Endothelial cell of umbilical vein (primary cell): Measurements from ENCODE around the gene CAMTA1. TPM values are rescaled to one million over a fixed set of nuclear protein-coding genes. Genes with fewer than 3 reads are reported as not detected.

Experiments
- BruUV-seq: library from RNA; stranded (reverse); fragments of 400-500 nt; replicated peaks from 2 replicates; lab custom pipeline; 2021; lab: Mats Ljungman, UMichigan
- CTCF ChIA-PET: fragments of 300-600, 350-600 bp; sonication (Branson Sonifier 250); formaldehyde crosslinking; loops from one replicate; lab custom pipeline; 2021; ENCODE audit warnings: antibody characterized with exemption, inconsistent platforms; lab: Charles Lee
- POLR2A ChIA-PET: fragments of 300-600, 350-600 bp; sonication (Branson Sonifier 250); formaldehyde crosslinking; loops from one replicate; lab custom pipeline; 2021; ENCODE audit warnings: antibody characterized with exemption, inconsistent platforms; lab: Charles Lee
- DNase-seq: peaks from one replicate; pipeline ENCODE4 v3.0.0-alpha.2; 2011; ENCODE audit warnings: low read depth, low spot score
- FAIRE-seq: peaks from 2 replicates; lab custom pipeline; 2011; peaks lifted over from hg19 to GRCh38; lab: Jason Lieb, UNC
- H2AFZ ChIP-seq: 2 replicates; pipeline ENCODE4 v1.6.0; 2012; ENCODE audit warnings: low read depth, low read length, control low read depth, inconsistent platforms
- H3K27ac ChIP-seq: 2 replicates; pipeline ENCODE4 v1.5.1; 2011; ENCODE audit warnings: low read depth, mild to moderate bottlenecking, control low read depth, low read length, moderate library complexity; ENCODE audit not compliant: insufficient read depth
- H3K27me3 ChIP-seq, 2 experiments: 2 replicates each; pipeline versions ENCODE4 v1.6.0 to v1.6.1; 2011; ENCODE audit warnings: low read length in 2 of 2, mixed read lengths in 1 of 2; ENCODE audit not compliant: control insufficient read depth in 2 of 2, insufficient read depth in 2 of 2
- H3K36me3 ChIP-seq, 2 experiments: 2 replicates in 1 of 2; 3 replicates in 1 of 2; pipeline ENCODE4 v1.5.1; 2011; ENCODE audit warnings: low read length in 2 of 2, mild to moderate bottlenecking in 1 of 2, moderate library complexity in 1 of 2; ENCODE audit not compliant: control insufficient read depth in 2 of 2, insufficient read depth in 2 of 2; ENCODE audit errors: extremely low read depth in 1 of 2
- H3K4me1 ChIP-seq: 3 replicates; pipeline ENCODE4 v1.5.1; 2011; ENCODE audit warnings: mild to moderate bottlenecking, low read length; ENCODE audit not compliant: control insufficient read depth, insufficient read depth; ENCODE audit errors: extremely low read depth
- H3K4me2 ChIP-seq: 2 replicates; pipeline ENCODE4 v1.6.1; 2011; ENCODE audit warnings: low read length, control low read depth, mixed read lengths; ENCODE audit not compliant: insufficient read depth
- H3K4me3 ChIP-seq, 3 experiments: fragments of 200-600 bp in 1 of 3; sonication (generic), shearing (Covaris generic) in 1 of 3; replicated peaks in 1 of 3; 2 replicates each; pipeline ENCODE4 v1.5.1; 2011 to 2016; ENCODE audit warnings: control low read depth in 3 of 3, low read length in 3 of 3, mild to moderate bottlenecking in 2 of 3, inconsistent platforms in 1 of 3, low read depth in 1 of 3, moderate library complexity in 1 of 3; ENCODE audit not compliant: insufficient read depth in 1 of 3
- H3K79me2 ChIP-seq: 2 replicates; pipeline ENCODE4 v1.6.0; 2012; ENCODE audit warnings: low read length, inconsistent platforms; ENCODE audit not compliant: control insufficient read depth, insufficient read depth
- H3K9ac ChIP-seq: replicated peaks from 2 replicates; pipeline ENCODE3; 2011; ENCODE audit warnings: low read length, control low read depth; ENCODE audit not compliant: insufficient read depth; ENCODE audit errors: extremely low read depth
- H3K9me1 ChIP-seq: replicated peaks from 3 replicates; pipeline ENCODE4 v1.6.0; 2011; ENCODE audit warnings: mild to moderate bottlenecking, low read length; ENCODE audit not compliant: control insufficient read depth, insufficient read depth; ENCODE audit errors: extremely low read depth
- H3K9me3 ChIP-seq: replicated peaks from 2 replicates; pipeline ENCODE4 v1.5.1; 2012; ENCODE audit warnings: low read length, inconsistent platforms; ENCODE audit not compliant: control insufficient read depth, insufficient read depth
- H4K20me1 ChIP-seq: replicated peaks from 2 replicates; pipeline ENCODE3; 2011; ENCODE audit warnings: mild to moderate bottlenecking, low read length; ENCODE audit not compliant: control insufficient read depth, insufficient read depth; ENCODE audit errors: extremely low read depth
- CTCF ChIP-seq, 2 donors: IDR thresholded peaks; 1 replicate in 1 of 2; 2 replicates in 1 of 2; pipeline ENCODE4 v1.5.1; 2011; ENCODE audit warnings: low read length in 2 of 2, mild to moderate bottlenecking in 2 of 2, moderate library complexity in 2 of 2, control low read depth in 1 of 2, inconsistent platforms in 1 of 2, low read depth in 1 of 2; ENCODE audit not compliant: insufficient read depth in 1 of 2; ENCODE audit errors: extremely low read depth in 1 of 2
- EZH2 ChIP-seq: IDR thresholded peaks from 2 replicates; pipeline ENCODE4 v1.6.1; 2012; ENCODE audit warnings: borderline replicate concordance, low read depth, mild to moderate bottlenecking, moderate library complexity, low read length, inconsistent platforms; ENCODE audit not compliant: severe bottlenecking
- FOS ChIP-seq: IDR thresholded peaks from 2 replicates; pipeline ENCODE4 v1.6.1; 2011; ENCODE audit warnings: mild to moderate bottlenecking, low read length, moderate library complexity, borderline replicate concordance; ENCODE audit not compliant: insufficient read depth
- JUN ChIP-seq: IDR thresholded peaks from 2 replicates; pipeline ENCODE4 v1.6.1; 2011; ENCODE audit warnings: borderline replicate concordance, low read depth; ENCODE audit not compliant: insufficient read length, insufficient read depth
- MAX ChIP-seq: IDR thresholded peaks from 2 replicates; pipeline ENCODE4 v1.6.1; 2011; ENCODE audit not compliant: insufficient read depth, insufficient read length
- MYC ChIP-seq: IDR thresholded peaks from one replicate; pipeline ENCODE4 v1.6.1; 2011; ENCODE audit warnings: mild to moderate bottlenecking, low read depth, low read length
- POLR2A ChIP-seq: IDR thresholded peaks from 2 replicates; pipeline ENCODE4 v1.6.1; 2012; ENCODE audit warnings: low read depth, mild to moderate bottlenecking, control low read depth, low read length
- dilution Hi-C: fragments of 300-500 bp; cut with MboI; formaldehyde crosslinking; loops from one replicate; pipeline ENCODE4 v1.15.0; 2019; ENCODE audit warnings: low sequenced_read_pairs; ENCODE audit not compliant: extremely low pct_ligation_motif_present
- intact Hi-C: fragments of 100-400 bp; cut with micrococcal nuclease; formaldehyde crosslinking; loops from one replicate; pipeline ENCODE4 v1.10.0; 2022
- polyA plus RNA-seq, 4 experiments: library from polyadenylated mRNA; depleted of rRNA in 3 of 4; stranded (reverse) in 3 of 4; unstranded in 1 of 4; fragments of >200 nt; gene quantifications; 2 replicates each; pipeline versions ENCODE4 v1.2.1 to v1.2.3, GENCODE V29; 2011 to 2012; ENCODE audit warnings: missing spikeins in 1 of 4
- total RNA-seq: library from RNA; stranded (reverse); gene quantifications from 2 replicates; pipeline ENCODE4 v1.2.3, GENCODE V29; 2021

CAMTA1 gene
- total and polyA plus RNA-seq, 2 donors (not counting 3 experiments of a cell fraction or from before 2014, with no cell fraction given): 50.8 to 92.7 TPM

- CTCF ChIA-PET: no interaction called here
- Histone ChIP-seq H4K20me1 (no peaks in the 10 kb centered on the region), H3K27me3 (no peaks in the 10 kb centered on the region), H3K36me3 (no peaks in the 10 kb centered on the region), H3K27ac (no peak overlapping the region), H3K4me3 (no peak overlapping the region), H3K79me2 (no peaks in the 10 kb centered on the region), H3K4me1 (peaks cover 32% of the 10 kb centered on the region), H3K9me1 (no peaks in the 10 kb centered on the region), H3K9ac (no peak overlapping the region), H3K4me2 (no peak overlapping the region), H3K9me3 (no peaks in the 10 kb centered on the region), H2AFZ (no peak overlapping the region)
- POLR2A ChIA-PET: no interaction called here
- intact Hi-C loops: loop anchor here (5.0 kb wide), 2 partner anchors 161 to 594 kb away; no protein-coding TSS in a partner anchor
- dilution Hi-C loops: no loop called here
- DNase-seq: no peak
- no peak for FAIRE-seq
- BruUV-seq: no TSS peak
- TF ChIP-seq JUN: no peak
- no peak for TF ChIP-seq FOS
- TF ChIP-seq MYC: no peak
- no peak for TF ChIP-seq POLR2A
- no peak for TF ChIP-seq CTCF (IDR thresholded peaks at IDR 0.05; ENCODE audit: extremely low read depth in 1 of 2, insufficient read depth in 1 of 2, low read depth in 1 of 2, low read length in 2 of 2)
- TF ChIP-seq MAX: no peak
- TF ChIP-seq EZH2: no peak
Observed at GRCh38 chr1:7376676-7377075, 591.4 kb downstream of the CAMTA1 start.
